ENCODE measurements around the gene FKBP1B.

DNA sequence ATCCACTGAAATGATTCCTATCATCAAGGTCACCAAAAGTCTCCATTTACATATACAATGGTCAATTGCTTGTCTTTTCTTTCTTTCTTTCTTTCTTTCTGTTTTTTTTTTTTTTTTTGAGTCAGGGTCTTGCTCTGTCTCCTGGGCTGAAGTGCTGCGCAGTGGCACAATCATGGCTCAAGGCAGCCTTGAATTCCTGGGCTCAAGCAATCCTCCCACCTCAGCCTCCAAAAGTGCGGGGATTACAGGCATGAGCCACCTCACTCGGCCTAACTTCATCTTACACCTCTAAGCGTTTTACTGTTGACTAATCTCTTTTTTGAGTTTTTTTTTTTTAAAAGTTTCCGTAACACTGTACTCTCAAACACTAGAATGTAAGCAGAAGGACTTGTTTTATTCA lies 25.7 kb downstream of the FKBP1B start:
- TF ChIP-seq POLR2A (IDR thresholded peaks at IDR 0.05; ENCODE audit: low read length) (no peak), BHLHE40 (IDR thresholded peaks at IDR 0.05; ENCODE audit: low read depth, low read length) (no peak), HDAC2 (IDR thresholded peaks at IDR 0.05) (no peak), KDM1A (IDR thresholded peaks at IDR 0.05; ENCODE audit: low read depth) (no peak), PHF8 (IDR thresholded peaks at IDR 0.05; ENCODE audit: borderline replicate concordance, low read depth) (no peak), MAFK (IDR thresholded peaks at IDR 0.05; ENCODE audit: partially characterized antibody) (no peak)
- TF ChIP-seq, protein P1, sequence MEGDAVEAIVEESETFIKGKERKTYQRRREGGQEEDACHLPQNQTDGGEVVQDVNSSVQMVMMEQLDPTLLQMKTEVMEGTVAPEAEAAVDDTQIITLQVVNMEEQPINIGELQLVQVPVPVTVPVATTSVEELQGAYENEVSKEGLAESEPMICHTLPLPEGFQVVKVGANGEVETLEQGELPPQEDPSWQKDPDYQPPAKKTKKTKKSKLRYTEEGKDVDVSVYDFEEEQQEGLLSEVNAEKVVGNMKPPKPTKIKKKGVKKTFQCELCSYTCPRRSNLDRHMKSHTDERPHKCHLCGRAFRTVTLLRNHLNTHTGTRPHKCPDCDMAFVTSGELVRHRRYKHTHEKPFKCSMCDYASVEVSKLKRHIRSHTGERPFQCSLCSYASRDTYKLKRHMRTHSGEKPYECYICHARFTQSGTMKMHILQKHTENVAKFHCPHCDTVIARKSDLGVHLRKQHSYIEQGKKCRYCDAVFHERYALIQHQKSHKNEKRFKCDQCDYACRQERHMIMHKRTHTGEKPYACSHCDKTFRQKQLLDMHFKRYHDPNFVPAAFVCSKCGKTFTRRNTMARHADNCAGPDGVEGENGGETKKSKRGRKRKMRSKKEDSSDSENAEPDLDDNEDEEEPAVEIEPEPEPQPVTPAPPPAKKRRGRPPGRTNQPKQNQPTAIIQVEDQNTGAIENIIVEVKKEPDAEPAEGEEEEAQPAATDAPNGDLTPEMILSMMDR (IDR thresholded peaks at IDR 0.05): no peak
- TF ChIP-seq, protein P2, sequence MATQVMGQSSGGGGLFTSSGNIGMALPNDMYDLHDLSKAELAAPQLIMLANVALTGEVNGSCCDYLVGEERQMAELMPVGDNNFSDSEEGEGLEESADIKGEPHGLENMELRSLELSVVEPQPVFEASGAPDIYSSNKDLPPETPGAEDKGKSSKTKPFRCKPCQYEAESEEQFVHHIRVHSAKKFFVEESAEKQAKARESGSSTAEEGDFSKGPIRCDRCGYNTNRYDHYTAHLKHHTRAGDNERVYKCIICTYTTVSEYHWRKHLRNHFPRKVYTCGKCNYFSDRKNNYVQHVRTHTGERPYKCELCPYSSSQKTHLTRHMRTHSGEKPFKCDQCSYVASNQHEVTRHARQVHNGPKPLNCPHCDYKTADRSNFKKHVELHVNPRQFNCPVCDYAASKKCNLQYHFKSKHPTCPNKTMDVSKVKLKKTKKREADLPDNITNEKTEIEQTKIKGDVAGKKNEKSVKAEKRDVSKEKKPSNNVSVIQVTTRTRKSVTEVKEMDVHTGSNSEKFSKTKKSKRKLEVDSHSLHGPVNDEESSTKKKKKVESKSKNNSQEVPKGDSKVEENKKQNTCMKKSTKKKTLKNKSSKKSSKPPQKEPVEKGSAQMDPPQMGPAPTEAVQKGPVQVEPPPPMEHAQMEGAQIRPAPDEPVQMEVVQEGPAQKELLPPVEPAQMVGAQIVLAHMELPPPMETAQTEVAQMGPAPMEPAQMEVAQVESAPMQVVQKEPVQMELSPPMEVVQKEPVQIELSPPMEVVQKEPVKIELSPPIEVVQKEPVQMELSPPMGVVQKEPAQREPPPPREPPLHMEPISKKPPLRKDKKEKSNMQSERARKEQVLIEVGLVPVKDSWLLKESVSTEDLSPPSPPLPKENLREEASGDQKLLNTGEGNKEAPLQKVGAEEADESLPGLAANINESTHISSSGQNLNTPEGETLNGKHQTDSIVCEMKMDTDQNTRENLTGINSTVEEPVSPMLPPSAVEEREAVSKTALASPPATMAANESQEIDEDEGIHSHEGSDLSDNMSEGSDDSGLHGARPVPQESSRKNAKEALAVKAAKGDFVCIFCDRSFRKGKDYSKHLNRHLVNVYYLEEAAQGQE (IDR thresholded peaks at IDR 0.05): no peak

All from A549 (cell line).